Uterus (tissue), 2 donors: Measurements from ENCODE around the gene THOC6.
"Not testable (repeated sequence)": the region's sequence is repeated elsewhere in the genome, so short reads cannot be mapped to it uniquely, and the experiment has no call there.

Source experiments
- POLR2A ChIP-seq, 2 donors: fragments of 450-650 bp; IDR thresholded peaks; one replicate each; pipeline ENCODE4 v1.6.1; 2016; ENCODE audit warnings: antibody characterized with exemption in 2 of 2, mild to moderate bottlenecking in 1 of 2, moderate library complexity in 1 of 2
- TF ChIP-seq, protein P1 (sequence below), 4 experiments: fragments of 200-600 bp in 2 of 4; fragments of 450-650 bp in 2 of 4; sonication (generic) in 2 of 4; IDR thresholded peaks; one replicate each; pipeline ENCODE4 v1.5.1; 2016 to 2019; ENCODE audit warnings: antibody characterized with exemption in 4 of 4, mild to moderate bottlenecking in 2 of 4, moderate library complexity in 1 of 4

DNA sequence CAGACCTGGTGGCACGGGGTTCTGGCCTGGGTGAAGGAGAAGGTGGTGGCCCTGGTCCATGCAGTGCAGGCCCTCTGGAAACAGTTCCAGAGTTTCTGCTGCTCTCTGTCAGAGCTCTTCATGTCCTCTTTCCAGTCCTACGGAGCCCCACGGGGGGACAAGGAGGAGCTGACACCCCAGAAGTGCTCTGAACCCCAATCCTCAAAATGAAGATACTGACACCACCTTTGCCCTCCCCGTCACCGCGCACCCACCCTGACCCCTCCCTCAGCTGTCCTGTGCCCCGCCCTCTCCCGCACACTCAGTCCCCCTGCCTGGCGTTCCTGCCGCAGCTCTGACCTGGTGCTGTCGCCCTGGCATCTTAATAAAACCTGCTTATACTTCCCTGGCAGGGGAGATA lies 45.3 kb downstream of the THOC6 start:
- TF ChIP-seq, protein P1, sequence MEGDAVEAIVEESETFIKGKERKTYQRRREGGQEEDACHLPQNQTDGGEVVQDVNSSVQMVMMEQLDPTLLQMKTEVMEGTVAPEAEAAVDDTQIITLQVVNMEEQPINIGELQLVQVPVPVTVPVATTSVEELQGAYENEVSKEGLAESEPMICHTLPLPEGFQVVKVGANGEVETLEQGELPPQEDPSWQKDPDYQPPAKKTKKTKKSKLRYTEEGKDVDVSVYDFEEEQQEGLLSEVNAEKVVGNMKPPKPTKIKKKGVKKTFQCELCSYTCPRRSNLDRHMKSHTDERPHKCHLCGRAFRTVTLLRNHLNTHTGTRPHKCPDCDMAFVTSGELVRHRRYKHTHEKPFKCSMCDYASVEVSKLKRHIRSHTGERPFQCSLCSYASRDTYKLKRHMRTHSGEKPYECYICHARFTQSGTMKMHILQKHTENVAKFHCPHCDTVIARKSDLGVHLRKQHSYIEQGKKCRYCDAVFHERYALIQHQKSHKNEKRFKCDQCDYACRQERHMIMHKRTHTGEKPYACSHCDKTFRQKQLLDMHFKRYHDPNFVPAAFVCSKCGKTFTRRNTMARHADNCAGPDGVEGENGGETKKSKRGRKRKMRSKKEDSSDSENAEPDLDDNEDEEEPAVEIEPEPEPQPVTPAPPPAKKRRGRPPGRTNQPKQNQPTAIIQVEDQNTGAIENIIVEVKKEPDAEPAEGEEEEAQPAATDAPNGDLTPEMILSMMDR (IDR thresholded peaks at IDR 0.05): not testable (repeated sequence)
- TF ChIP-seq POLR2A (IDR thresholded peaks at IDR 0.05): not testable (repeated sequence)
